ENCODE results near the gene TRMT61A. TPM values are rescaled to one million over a fixed set of nuclear protein-coding genes. Genes with fewer than 3 reads are reported as not detected.

Gene TRMT61A
- polyA plus RNA-seq, 4 donors, result 4.9 to 16.5 (median 7.7) TPM

DNA sequence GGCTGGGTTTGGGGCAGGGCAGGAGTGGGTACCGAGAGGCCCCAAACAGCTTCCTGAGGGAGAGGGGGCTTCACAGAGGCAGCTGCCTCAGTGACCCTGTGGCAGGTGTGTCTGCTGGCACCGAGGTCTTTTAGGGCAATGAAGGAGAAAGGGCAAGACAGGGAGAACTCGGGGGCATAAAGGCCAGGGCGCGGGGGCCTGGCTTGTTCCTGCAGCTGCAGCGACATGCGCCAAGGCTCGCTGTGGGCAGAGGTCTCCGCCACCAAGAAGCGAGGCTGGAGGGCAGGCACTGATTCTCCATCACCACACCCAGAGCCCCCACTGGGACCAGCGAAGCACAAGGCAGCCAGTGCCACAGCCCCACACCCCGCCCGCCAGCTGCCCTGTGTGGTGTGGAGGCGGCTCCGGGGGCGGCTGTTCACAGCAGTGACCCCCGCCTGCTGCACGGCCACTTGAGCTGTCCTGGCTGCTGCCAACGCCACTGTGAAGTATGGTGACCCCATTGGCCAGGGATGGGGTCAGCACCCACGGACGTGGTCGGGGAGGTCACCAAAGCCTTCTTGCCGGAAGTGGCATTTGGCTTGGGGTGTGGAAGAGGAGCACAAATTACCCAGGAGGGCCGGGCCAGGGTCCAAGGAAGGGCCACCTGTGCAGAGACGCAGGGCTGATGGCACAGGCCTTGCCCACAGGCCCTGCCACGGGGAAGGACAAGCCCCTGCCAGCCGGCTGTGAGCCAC, 17.1 kb downstream of the TRMT61A start:
- Histone ChIP-seq H3K36me3 (ENCODE audit: control insufficient read depth in 3 of 3, insufficient read depth in 2 of 3, low read depth in 1 of 3, low read length in 3 of 3) (no peaks in the 10 kb centered on the region), H3K9me3 (ENCODE audit: control insufficient read depth in 2 of 2, insufficient read depth in 1 of 2, low read depth in 1 of 2, low read length in 1 of 2) (no peaks in the 10 kb centered on the region), H3K27ac (ENCODE audit: low read depth in 1 of 3, low read length in 2 of 3) (no peak overlapping the region), H3K27me3 (ENCODE audit: control insufficient read depth in 3 of 3, insufficient read depth in 3 of 3, low read length in 3 of 3) (no peaks in the 10 kb centered on the region), H3K4me3 (ENCODE audit: low read depth in 1 of 3, low read length in 3 of 3) (no peak overlapping the region), H3K4me1 (ENCODE audit: control insufficient read depth in 3 of 3, insufficient read depth in 2 of 3, low read depth in 1 of 3, low read length in 2 of 3) (peaks cover 0 to 52% (median 3%) of the 10 kb centered on the region in 3 donors)
- FAIRE-seq (no peak), DNase-seq (no peak)
- WGBS, 3 donors, result 65 to 84% (median 67%) methylated on average over 26 to 27 of the region's 27 CpGs

DNA sequence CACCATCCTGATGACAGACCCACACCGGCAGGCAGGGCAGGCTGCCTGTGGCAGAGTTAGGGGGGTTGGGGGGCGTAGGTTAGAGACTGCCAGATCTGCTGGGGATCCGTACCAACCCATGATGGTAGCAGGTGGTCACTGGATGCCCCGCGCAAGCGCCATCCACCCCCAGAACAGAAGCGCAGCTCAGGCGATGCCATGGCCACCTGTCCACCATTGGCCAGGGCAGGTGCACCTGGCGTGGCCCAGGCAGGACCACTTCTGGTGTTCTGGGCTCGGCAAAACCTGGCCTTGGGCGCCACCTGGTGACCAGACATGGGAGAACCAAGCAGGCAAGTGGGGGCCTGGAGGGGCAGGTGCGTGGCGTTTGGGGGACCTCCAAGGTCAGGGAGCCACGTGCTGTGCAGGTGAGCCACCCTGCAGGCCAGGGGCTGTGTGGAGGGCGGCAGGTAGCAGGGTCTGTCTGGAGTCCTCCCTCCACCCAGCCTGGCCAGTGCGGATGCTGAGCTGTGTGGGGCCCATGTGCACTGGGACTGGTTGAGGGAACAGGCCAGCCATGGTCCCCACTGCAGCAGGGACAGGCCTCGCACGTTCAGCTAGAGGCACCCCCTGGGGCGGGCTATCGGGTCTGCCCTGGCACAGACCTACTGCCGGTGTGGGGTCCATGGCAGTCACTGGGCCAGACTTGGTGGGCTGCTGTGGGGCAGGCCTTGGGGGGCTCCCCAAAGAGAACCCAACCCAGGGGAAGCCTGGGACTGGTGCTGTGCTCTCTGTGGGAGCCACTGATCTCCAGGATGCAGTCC, 17.9 kb downstream of the TRMT61A start:
- H3K4me3 ChIP-seq (ENCODE audit: low read depth in 1 of 3, low read length in 3 of 3), result no peak overlapping the region
- no peaks in the 10 kb centered on the region for H3K9me3 ChIP-seq (ENCODE audit: control insufficient read depth in 2 of 2, insufficient read depth in 1 of 2, low read depth in 1 of 2, low read length in 1 of 2)
- 17 to 28% (median 24%) methylated on average over 19 to 21 of the region's 21 CpGs for WGBS, 3 donors
- FAIRE-seq (no peak), DNase-seq (peak; percentile 55 to 76)
- H3K4me1 ChIP-seq (ENCODE audit: control insufficient read depth in 3 of 3, insufficient read depth in 2 of 3, low read depth in 1 of 3, low read length in 2 of 3), result peaks cover 0 to 44% (median 3%) of the 10 kb centered on the region in 3 donors
- H3K36me3 ChIP-seq (ENCODE audit: control insufficient read depth in 3 of 3, insufficient read depth in 2 of 3, low read depth in 1 of 3, low read length in 3 of 3), result peaks cover 0 to 4% (median 0%) of the 10 kb centered on the region in 3 donors
- no peaks in the 10 kb centered on the region for H3K27me3 ChIP-seq (ENCODE audit: control insufficient read depth in 3 of 3, insufficient read depth in 3 of 3, low read length in 3 of 3)
- no peak overlapping the region for H3K27ac ChIP-seq (ENCODE audit: low read depth in 1 of 3, low read length in 2 of 3)

DNA sequence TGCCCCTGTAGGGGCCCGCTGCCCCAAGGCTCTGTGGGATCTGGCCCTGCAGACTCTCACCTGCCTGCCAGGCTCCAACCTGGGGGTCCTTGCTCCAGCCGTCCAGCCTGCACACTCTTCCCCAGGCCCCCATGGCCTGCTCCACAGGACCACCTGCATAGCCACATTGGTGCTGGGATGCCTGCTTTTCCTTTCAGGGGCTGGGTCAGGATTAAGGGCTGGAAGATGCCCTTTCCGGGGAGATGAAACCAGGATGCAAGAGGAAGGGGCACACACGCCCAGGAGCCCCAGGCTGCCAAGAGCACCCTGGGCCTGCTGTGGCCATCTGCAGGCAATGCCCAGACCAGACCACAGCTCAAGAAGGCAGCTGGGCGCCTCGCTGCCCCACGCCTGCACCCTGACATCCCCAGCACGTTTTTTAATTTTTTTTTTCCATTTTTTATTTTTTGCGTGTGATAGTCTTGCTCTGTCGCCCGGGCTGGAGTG, 18.5 kb downstream of the TRMT61A start:
- 80 to 87% (median 83%) methylated on average over 11 of the region's 11 CpGs for WGBS, 3 donors
- Histone ChIP-seq H3K4me1 (ENCODE audit: control insufficient read depth in 3 of 3, insufficient read depth in 2 of 3, low read depth in 1 of 3, low read length in 2 of 3) (peaks cover 0 to 38% (median 3%) of the 10 kb centered on the region in 3 donors), H3K4me3 (ENCODE audit: low read depth in 1 of 3, low read length in 3 of 3) (no peak overlapping the region), H3K27me3 (ENCODE audit: control insufficient read depth in 3 of 3, insufficient read depth in 3 of 3, low read length in 3 of 3) (no peaks in the 10 kb centered on the region), H3K36me3 (ENCODE audit: control insufficient read depth in 3 of 3, insufficient read depth in 2 of 3, low read depth in 1 of 3, low read length in 3 of 3) (peaks cover 0 to 4% (median 0%) of the 10 kb centered on the region in 3 donors), H3K27ac (ENCODE audit: low read depth in 1 of 3, low read length in 2 of 3) (no peak overlapping the region), H3K9me3 (ENCODE audit: control insufficient read depth in 2 of 2, insufficient read depth in 1 of 2, low read depth in 1 of 2, low read length in 1 of 2) (no peaks in the 10 kb centered on the region)
- no peak for FAIRE-seq
- no peak for DNase-seq

DNA sequence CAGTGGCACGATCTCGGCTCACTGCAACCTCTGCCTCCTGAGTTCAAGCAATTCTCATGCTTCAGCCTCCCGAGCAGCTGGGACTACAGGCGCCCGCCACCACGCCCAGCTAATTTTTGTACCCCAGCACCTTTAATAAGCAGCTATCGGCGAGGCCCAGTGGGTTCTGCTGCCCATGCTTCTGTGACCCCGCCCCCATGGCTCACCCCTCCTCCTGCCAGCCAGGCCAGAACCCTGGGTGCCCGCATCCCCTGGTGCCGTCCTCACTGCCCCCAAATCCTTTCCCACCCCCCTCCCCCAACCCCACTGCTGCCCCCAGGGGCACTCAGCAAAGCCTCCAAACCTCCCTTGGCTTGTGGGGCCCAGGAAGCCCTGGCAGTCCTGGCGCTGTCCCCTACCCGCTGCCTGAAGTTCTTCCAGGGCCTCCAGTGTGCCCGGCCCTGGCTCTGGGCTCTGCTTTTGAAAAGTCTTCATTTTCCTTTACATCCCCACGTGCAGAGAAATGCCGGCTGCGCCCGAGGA, 19.0 kb downstream of the TRMT61A start:
- peaks cover 0 to 9% (median 0%) of the 10 kb centered on the region in 3 donors for H3K36me3 ChIP-seq (ENCODE audit: control insufficient read depth in 3 of 3, insufficient read depth in 2 of 3, low read depth in 1 of 3, low read length in 3 of 3)
- 83 to 88% (median 85%) methylated on average over 18 of the region's 18 CpGs for WGBS, 3 donors
- FAIRE-seq (no peak), DNase-seq (no peak)
- H3K27ac ChIP-seq (ENCODE audit: low read depth in 1 of 3, low read length in 2 of 3), result no peak overlapping the region
- no peaks in the 10 kb centered on the region for H3K27me3 ChIP-seq (ENCODE audit: control insufficient read depth in 3 of 3, insufficient read depth in 3 of 3, low read length in 3 of 3)
- H3K9me3 ChIP-seq (ENCODE audit: control insufficient read depth in 2 of 2, insufficient read depth in 1 of 2, low read depth in 1 of 2, low read length in 1 of 2), result no peaks in the 10 kb centered on the region
- no peak overlapping the region for H3K4me3 ChIP-seq (ENCODE audit: low read depth in 1 of 3, low read length in 3 of 3)
- H3K4me1 ChIP-seq (ENCODE audit: control insufficient read depth in 3 of 3, insufficient read depth in 2 of 3, low read depth in 1 of 3, low read length in 2 of 3), result peaks cover 0 to 33% (median under 1%) of the 10 kb centered on the region in 3 donors

DNA sequence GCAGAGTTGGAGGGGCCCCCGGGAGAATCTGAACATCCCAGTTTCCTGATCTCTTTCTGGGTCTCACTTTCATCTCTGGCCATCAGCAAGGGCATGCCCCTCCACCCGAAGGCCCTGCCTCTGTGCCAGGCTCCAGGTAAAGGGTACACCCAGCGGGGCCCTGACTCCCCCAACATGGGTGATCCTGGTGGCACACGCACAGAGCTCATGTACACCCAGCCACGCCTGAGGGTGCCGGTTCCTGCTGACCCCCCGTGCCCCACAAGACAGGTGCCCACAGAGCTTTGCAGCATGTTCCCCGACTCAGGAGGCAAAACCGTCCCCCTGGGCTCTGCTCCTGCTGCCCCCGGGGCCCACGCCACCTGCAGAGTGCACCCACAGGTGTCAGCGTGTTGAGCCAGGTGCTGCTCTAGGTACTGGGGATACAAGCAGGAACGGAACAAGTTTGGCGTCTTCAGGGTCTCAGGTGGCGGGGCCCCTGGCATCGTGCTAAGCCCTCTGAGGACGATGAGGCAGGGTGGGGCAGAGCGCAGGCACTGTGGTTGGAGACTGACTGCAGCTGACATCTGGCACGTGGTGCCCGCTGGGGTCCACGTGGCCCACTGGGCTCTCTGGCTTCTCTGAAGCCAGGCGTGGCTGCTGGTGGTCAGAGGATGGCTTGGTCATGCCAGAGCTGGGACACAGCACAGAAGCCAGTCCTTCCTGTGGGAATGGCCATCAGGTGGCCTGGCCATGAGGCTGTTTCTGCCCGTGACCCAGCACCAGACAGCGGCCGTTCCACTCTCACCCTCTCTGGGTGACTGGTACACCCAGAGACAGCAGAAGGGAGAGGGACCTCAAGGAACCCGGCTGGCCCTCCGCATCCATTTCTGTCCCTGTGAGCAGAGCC, 19.7 kb downstream of the TRMT61A start:
- Histone ChIP-seq H3K4me3 (ENCODE audit: low read depth in 1 of 3, low read length in 3 of 3) (no peak overlapping the region), H3K4me1 (ENCODE audit: control insufficient read depth in 3 of 3, insufficient read depth in 2 of 3, low read depth in 1 of 3, low read length in 2 of 3) (peaks cover 0 to 26% (median 0%) of the 10 kb centered on the region in 3 donors), H3K36me3 (ENCODE audit: control insufficient read depth in 3 of 3, insufficient read depth in 2 of 3, low read depth in 1 of 3, low read length in 3 of 3) (peaks cover 0 to 10% (median 0%) of the 10 kb centered on the region in 3 donors), H3K27me3 (ENCODE audit: control insufficient read depth in 3 of 3, insufficient read depth in 3 of 3, low read length in 3 of 3) (no peaks in the 10 kb centered on the region), H3K9me3 (ENCODE audit: control insufficient read depth in 2 of 2, insufficient read depth in 1 of 2, low read depth in 1 of 2, low read length in 1 of 2) (no peaks in the 10 kb centered on the region), H3K27ac (ENCODE audit: low read depth in 1 of 3, low read length in 2 of 3) (no peak overlapping the region)
- DNase-seq (no peak), FAIRE-seq (no peak)
- WGBS, 3 donors, result 83 to 91% (median 89%) methylated on average over 24 to 27 of the region's 27 CpGs

DNA sequence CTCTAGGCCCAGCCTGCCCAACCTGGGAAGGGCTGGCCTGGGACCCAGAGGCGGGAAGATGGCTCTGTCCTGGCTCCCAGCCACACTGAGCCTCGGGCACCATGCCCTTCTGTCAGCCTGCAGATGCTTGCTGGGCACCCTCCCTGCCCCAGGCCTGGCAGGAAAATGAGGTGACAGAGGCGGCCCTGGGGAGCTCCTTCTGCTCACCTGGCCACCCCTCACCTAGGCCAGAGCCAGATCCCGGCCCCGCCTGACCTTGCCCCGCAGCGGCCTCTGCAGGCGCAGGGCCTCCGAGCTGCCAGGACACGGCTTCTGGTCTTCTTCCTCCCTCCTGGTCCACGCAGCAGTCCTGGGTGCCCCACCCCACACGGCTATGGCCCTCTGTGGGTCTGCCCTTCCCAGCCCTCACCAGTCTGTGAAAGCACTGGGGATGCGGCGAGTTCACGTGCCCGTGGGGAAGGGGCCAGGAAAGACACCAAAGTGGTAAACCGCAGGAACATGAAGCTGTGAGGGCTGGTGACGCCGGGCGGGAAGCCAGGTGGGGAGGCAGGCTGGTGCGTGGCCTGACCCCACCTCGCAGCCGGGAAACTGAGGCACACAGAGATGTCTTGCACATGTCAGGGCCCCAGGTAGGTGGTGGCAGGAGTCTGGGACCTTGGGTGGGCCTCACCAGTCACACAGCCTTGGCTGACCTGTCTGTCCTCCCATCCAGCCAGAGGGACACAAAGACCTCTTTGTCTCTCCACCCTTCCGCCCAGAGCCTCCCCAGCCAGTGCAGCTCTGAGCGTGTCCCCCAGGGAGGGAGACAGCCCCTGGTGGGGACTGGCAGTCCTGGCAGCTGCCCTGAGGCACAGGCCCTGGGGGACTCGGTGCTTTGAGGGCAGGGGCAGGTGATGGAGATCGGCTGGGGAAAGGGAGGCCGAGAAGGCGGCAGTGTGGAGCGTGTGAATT, 20.6 kb downstream of the TRMT61A start:
- peaks cover 0 to 11% (median 0%) of the 10 kb centered on the region in 3 donors for H3K36me3 ChIP-seq (ENCODE audit: control insufficient read depth in 3 of 3, insufficient read depth in 2 of 3, low read depth in 1 of 3, low read length in 3 of 3)
- no peaks in the 10 kb centered on the region for H3K27me3 ChIP-seq (ENCODE audit: control insufficient read depth in 3 of 3, insufficient read depth in 3 of 3, low read length in 3 of 3)
- no peak overlapping the region for H3K27ac ChIP-seq (ENCODE audit: low read depth in 1 of 3, low read length in 2 of 3)
- H3K4me3 ChIP-seq (ENCODE audit: low read depth in 1 of 3, low read length in 3 of 3), result no peak overlapping the region
- FAIRE-seq (no peak), DNase-seq (no peak)
- 80 to 86% (median 82%) methylated on average over 29 to 30 of the region's 30 CpGs for WGBS, 3 donors
- peaks cover 0 to 17% (median 0%) of the 10 kb centered on the region in 3 donors for H3K4me1 ChIP-seq (ENCODE audit: control insufficient read depth in 3 of 3, insufficient read depth in 2 of 3, low read depth in 1 of 3, low read length in 2 of 3)
- no peaks in the 10 kb centered on the region for H3K9me3 ChIP-seq (ENCODE audit: control insufficient read depth in 2 of 2, insufficient read depth in 1 of 2, low read depth in 1 of 2, low read length in 1 of 2)
